ENCODE measurements around the gene WDR64.

WDR64 gene

DNA sequence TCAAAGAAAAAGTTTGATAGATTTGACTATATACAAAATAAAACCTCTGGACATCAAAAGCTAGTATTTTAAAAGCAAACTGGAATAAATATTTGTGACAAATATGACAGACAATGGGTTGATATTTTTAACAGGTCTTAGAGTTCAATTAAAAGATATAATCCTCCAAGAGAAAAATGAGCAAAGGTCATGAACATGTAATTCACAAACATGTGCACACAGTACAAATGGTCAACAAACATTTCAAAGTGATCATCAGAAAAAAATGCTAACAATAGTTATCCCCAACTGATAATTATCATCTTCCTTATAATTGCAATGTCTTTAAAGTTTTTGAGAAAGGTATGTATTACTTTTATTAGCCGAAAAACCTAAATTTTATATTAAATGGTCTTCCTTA, 32.0 kb downstream of the WDR64 start:
- H3K4me3 ChIP-seq (ENCODE audit: low read depth, low read length), result no peak overlapping the region
- peaks cover 4% of the 10 kb centered on the region; the same call in 1 of the 2 replicates for H3K4me1 ChIP-seq (ENCODE audit: control insufficient read depth, insufficient read depth, low read length)
- no peaks in the 10 kb centered on the region for H3K9me3 ChIP-seq (ENCODE audit: control insufficient read depth, insufficient read depth, low read depth, low read length)
- H3K36me3 ChIP-seq (ENCODE audit: control insufficient read depth, insufficient read depth, low read length), result no peaks in the 10 kb centered on the region
- H3K27me3 ChIP-seq (ENCODE audit: control insufficient read depth, insufficient read depth, low read length), result no peaks in the 10 kb centered on the region
- H3K9ac ChIP-seq (ENCODE audit: low read length), result no peak overlapping the region
- no peak overlapping the region for H3K27ac ChIP-seq (ENCODE audit: low read depth, low read length)

DNA sequence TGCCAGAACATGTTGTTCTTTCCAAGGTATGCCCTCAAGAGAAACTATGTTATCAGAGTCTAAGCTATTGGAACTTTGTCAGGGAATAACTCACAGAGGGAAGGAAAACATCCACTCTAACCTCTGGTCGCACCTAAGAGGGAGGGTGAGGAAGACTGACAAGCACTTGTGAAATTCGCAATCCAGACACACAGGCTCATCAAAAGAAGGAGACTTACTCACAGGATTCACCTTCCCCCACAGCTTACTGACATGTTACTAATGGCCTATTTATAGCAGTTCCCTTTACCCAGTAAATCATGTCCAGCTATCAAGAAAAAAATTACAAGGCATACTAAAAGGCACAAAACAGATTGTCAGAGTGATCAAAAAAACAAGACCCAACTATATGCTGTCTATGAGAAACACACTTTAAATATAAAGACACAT, 36.9 kb downstream of the WDR64 start:
- no peaks in the 10 kb centered on the region for H3K36me3 ChIP-seq (ENCODE audit: control insufficient read depth, insufficient read depth, low read length)

DNA sequence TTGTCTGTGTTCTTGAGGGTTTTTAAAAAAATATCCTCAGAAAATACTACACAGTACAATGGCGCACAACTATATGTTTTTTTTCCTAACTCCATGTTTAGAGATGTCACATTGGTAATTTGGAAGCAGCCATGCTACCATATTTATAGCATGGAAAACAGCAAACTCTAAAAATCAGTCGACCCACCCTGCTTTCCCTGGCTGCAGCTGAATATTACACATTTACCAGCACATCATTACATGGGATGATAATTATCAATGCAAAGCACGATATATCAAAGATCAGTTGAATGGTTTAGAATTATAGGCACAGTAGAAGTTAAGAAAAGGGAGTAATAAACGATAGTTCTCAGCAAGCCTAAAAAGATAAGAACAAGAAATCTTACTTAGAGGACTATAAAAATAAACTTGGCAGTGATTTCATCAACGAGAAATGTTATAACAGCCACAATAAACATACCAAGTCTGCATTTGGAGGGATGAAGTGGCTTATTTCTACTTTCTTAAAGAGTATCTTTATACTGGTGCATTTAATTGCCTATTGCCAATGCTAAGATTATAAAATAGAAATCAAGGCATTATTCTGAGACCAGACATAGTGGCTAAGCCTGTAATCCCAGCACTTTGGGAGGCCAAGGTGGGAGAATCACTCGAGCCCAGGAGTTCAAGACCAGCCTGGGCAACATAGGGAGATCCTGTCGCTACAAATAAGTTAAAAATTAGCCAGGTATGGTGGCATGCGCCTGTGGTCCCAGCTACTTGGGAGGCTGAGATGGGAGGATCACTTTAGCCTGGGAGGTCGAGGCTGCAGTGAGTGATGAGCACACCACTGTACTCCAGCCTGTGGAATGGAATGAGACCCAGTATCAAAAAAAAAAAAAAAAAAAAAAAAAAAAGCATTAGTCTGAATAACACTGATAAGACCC, 43.4 kb downstream of the WDR64 start:
- no peak overlapping the region for H3K9ac ChIP-seq (ENCODE audit: low read length)
- no peaks in the 10 kb centered on the region for H3K27me3 ChIP-seq (ENCODE audit: control insufficient read depth, insufficient read depth, low read length)
- no peaks in the 10 kb centered on the region for H3K4me1 ChIP-seq (ENCODE audit: control insufficient read depth, insufficient read depth, low read length)
- no peak overlapping the region for H3K4me3 ChIP-seq (ENCODE audit: low read depth, low read length)
- no peaks in the 10 kb centered on the region for H3K36me3 ChIP-seq (ENCODE audit: control insufficient read depth, insufficient read depth, low read length)
- H3K9me3 ChIP-seq (ENCODE audit: control insufficient read depth, insufficient read depth, low read depth, low read length), result no peaks in the 10 kb centered on the region
- H3K27ac ChIP-seq (ENCODE audit: low read depth, low read length), result no peak overlapping the region

More for the DNA sequence above, 36.9 kb downstream of the WDR64 start:
- Histone ChIP-seq H3K4me3 (ENCODE audit: low read depth, low read length) (no peak overlapping the region), H3K9ac (ENCODE audit: low read length) (no peak overlapping the region), H3K27ac (ENCODE audit: low read depth, low read length) (no peak overlapping the region; the same call in 1 of the 2 replicates), H3K9me3 (ENCODE audit: control insufficient read depth, insufficient read depth, low read depth, low read length) (no peaks in the 10 kb centered on the region), H3K4me1 (ENCODE audit: control insufficient read depth, insufficient read depth, low read length) (peaks cover 8% of the 10 kb centered on the region; the same call in 1 of the 2 replicates), H3K27me3 (ENCODE audit: control insufficient read depth, insufficient read depth, low read length) (no peaks in the 10 kb centered on the region)

DNA sequence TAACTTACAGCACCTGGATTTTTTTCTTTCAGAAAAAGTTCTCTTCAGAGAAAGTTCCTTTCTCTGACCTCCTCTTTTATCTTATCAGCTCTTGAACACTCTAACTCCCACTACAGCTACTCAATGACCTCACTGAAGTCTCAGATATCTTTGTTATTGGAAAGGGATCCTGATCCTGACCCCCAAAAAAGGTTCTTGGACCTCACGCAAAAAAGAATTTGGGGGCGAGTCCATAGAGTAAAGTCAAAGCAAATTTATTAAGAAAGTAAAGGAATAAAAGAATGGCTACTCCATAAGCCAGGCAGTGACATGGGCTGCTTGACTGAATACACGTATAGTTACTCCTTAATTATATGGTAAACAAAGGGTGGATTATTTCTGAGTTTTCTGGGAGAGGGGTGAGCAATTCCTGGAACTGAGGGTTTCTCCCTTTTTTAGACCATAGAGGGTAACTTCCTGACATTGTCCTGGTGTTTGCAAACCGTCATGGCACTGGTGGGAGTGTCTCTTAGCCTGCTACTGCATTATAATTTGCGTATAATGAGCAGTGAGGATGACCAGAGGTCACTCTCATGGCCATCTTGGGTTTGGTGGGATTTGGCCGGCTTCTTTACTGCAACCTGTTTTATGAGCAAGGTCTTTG, 44.2 kb downstream of the WDR64 start:
- Histone ChIP-seq H3K4me1 (ENCODE audit: control insufficient read depth, insufficient read depth, low read length) (no peaks in the 10 kb centered on the region), H3K9ac (ENCODE audit: low read length) (no peak overlapping the region), H3K27me3 (ENCODE audit: control insufficient read depth, insufficient read depth, low read length) (no peaks in the 10 kb centered on the region)

DNA sequence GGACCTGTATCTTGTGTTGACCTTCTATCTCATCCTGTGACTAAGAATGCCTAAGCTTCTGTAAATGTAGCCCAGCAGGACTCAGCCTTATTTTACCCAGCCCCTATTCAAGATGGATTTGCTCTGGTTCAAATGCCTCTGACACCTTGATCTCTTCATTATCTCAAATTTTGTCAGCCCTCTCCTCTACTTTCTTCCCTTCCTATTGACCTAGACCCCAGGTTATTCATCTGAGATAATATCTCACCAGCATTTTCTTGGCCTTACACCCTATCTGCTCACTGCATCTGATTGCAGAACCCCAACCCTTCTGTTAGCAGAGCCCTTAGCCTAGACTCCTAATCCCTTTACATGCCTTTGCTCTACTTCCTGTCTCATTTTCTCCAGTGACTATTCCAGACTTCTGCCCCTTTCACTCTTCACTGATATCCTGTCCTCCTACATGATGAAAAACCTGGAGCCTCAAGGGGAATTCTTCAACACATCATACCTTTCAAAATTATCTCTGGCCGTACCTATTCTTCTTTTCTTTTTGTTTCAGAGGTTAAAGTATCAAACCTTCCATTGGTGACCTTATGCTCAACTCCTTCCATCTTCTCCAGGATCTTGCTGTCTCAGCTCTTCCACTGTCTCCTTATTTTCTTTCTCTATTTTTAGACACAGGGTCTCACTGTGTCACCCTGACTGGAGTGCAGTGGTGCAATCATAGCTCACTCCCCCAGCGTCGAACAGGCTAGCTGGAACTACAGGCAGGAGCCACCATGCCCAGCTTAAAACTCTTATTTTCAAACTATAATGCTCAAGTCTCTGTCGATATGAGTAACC, 44.9 kb downstream of the WDR64 start:
- H3K9me3 ChIP-seq (ENCODE audit: control insufficient read depth, insufficient read depth, low read depth, low read length), result no peaks in the 10 kb centered on the region
- no peaks in the 10 kb centered on the region for H3K4me1 ChIP-seq (ENCODE audit: control insufficient read depth, insufficient read depth, low read length)
- H3K9ac ChIP-seq (ENCODE audit: low read length), result no peak overlapping the region
- no peak overlapping the region for H3K27ac ChIP-seq (ENCODE audit: low read depth, low read length)
- no peaks in the 10 kb centered on the region for H3K36me3 ChIP-seq (ENCODE audit: control insufficient read depth, insufficient read depth, low read length)
- no peak overlapping the region for H3K4me3 ChIP-seq (ENCODE audit: low read depth, low read length)
- no peaks in the 10 kb centered on the region for H3K27me3 ChIP-seq (ENCODE audit: control insufficient read depth, insufficient read depth, low read length)

More for the DNA sequence above, 44.2 kb downstream of the WDR64 start:
- Histone ChIP-seq H3K36me3 (ENCODE audit: control insufficient read depth, insufficient read depth, low read length) (no peaks in the 10 kb centered on the region), H3K4me3 (ENCODE audit: low read depth, low read length) (no peak overlapping the region), H3K9me3 (ENCODE audit: control insufficient read depth, insufficient read depth, low read depth, low read length) (no peaks in the 10 kb centered on the region), H3K27ac (ENCODE audit: low read depth, low read length) (no peak overlapping the region)

DNA sequence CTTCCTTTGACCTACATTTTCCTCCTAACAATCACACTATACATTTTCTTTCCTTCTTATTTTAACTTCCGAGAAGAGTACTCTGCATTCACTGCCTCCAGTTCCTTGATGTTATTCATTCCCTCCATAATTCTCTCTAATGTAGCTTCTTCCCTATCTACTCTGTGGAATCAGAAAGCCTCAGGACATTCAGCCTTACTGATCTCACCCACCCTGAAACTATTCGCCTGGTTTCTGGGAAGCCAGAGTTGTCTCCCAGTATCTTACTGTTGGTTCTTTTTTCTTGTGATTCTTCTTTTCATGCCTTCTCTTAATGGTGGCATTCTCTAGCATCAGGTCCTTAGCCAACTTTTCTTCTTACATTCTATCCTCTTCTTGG, 45.5 kb downstream of the WDR64 start:
- H3K27ac ChIP-seq (ENCODE audit: low read depth, low read length), result no peak overlapping the region

DNA sequence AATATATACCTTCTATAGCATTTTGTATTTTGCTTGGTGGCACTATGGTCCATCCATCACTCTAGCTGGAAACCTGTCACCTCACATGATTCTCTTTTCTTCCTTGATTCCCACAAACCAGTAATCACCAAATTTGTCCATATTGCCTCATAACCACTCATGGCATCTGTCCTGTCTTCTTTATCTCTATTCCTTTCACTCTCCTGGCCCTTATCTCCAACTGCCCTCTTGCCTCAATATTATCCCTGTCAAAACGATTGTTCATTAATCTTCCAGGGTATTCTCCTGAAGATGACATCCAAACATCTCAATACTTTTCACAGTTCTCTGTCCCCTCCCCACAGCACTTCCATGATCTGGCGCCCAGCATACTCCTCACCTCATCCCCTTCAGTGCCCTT, 46.1 kb downstream of the WDR64 start:
- no peak overlapping the region for H3K9ac ChIP-seq (ENCODE audit: low read length)
- H3K27ac ChIP-seq (ENCODE audit: low read depth, low read length), result no peak overlapping the region
- no peaks in the 10 kb centered on the region for H3K27me3 ChIP-seq (ENCODE audit: control insufficient read depth, insufficient read depth, low read length)
- H3K9me3 ChIP-seq (ENCODE audit: control insufficient read depth, insufficient read depth, low read depth, low read length), result no peaks in the 10 kb centered on the region
- H3K36me3 ChIP-seq (ENCODE audit: control insufficient read depth, insufficient read depth, low read length), result no peaks in the 10 kb centered on the region
- H3K4me3 ChIP-seq (ENCODE audit: low read depth, low read length), result no peak overlapping the region
- H3K4me1 ChIP-seq (ENCODE audit: control insufficient read depth, insufficient read depth, low read length), result no peaks in the 10 kb centered on the region

More for the DNA sequence above, 45.5 kb downstream of the WDR64 start:
- no peaks in the 10 kb centered on the region for H3K36me3 ChIP-seq (ENCODE audit: control insufficient read depth, insufficient read depth, low read length)
- H3K9ac ChIP-seq (ENCODE audit: low read length), result no peak overlapping the region
- H3K4me3 ChIP-seq (ENCODE audit: low read depth, low read length), result no peak overlapping the region
- H3K27me3 ChIP-seq (ENCODE audit: control insufficient read depth, insufficient read depth, low read length), result no peaks in the 10 kb centered on the region
- H3K4me1 ChIP-seq (ENCODE audit: control insufficient read depth, insufficient read depth, low read length), result no peaks in the 10 kb centered on the region
- no peaks in the 10 kb centered on the region for H3K9me3 ChIP-seq (ENCODE audit: control insufficient read depth, insufficient read depth, low read depth, low read length)

DNA sequence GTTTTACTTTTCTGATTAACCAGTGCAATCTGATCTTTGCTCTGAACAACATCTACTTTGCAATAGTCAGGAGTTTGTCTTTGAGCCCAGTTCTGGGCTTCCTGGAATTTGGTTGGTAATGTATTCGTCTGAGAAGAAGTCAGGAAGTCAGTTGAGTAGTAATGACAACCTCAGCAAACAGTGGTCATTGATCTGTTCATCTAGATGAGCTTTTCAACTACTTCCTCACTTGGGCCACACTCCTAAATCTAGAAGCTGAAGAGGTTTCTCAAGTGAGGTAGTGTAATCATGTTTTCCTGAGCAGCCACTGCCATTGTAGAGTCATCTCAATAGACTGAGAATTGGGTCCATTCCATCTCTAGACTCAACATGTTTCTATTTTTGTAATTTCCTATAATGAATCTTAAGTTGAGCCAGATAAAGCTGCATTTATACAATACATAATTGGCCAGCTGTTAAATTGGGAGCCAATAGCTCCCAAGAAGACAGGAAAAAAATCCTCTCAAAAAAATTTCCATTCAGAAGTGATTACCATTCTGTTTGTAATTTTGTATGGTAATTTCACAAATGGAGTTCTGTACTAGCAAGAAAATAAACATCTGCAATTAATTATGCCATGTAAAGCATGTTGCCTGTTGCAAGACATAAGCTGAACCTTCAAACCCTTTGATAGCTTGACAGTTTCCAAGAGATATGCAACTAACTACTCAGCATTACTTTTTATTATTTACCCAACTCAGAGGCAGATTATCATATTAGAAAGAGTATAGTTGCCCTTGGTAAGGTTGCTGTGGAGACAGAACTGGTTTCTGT, 49.6 kb downstream of the WDR64 start:
- H3K36me3 ChIP-seq (ENCODE audit: control insufficient read depth, insufficient read depth, low read length), result no peaks in the 10 kb centered on the region
- no peak overlapping the region for H3K9ac ChIP-seq (ENCODE audit: low read length)
- H3K27me3 ChIP-seq (ENCODE audit: control insufficient read depth, insufficient read depth, low read length), result no peaks in the 10 kb centered on the region
- no peak overlapping the region for H3K27ac ChIP-seq (ENCODE audit: low read depth, low read length)
- no peak overlapping the region for H3K4me3 ChIP-seq (ENCODE audit: low read depth, low read length)
- no peaks in the 10 kb centered on the region for H3K4me1 ChIP-seq (ENCODE audit: control insufficient read depth, insufficient read depth, low read length)
- no peaks in the 10 kb centered on the region for H3K9me3 ChIP-seq (ENCODE audit: control insufficient read depth, insufficient read depth, low read depth, low read length)

DNA sequence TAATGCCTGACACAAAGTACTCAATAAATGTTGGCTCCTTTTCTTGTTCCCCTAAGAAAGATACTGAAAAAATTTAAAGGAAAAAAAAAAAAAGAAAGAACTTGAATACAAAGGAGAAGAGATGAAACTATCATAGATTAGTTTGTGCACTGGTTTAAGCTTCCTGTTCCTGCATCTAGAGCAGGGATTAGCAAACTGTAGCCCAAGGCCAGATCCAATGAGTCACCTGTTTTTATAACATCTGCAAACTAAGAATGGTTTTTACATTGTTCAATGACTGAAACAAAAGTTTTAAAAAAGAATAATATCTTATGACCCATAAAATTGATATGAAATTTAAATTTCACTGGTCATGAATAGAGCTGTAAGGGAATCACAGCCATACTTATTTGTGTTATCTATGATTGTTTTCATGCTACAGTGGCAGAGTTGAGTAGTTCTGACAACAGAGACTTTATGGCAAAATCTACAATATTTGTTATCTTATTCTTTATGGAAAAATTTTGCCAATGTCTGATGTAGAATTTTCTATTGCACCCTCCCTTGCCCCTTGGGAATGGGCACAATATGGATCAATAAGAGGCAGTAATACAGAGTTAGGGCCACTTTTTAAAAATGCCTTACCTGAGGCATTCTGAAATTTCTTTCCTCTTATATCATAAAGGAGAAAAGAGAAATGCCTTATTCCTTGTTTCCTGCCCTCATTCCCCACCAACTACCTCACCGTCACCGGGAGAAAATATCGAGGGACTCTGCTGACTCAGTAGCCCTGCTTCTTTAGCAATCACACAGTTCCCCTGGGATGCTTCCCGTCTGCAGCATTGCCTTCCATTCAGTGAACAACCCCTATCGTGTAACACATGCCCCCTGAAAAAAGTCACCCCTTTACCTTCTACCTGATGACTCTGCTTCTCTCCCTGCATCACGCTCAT, 50.6 kb downstream of the WDR64 start:
- Histone ChIP-seq H3K9me3 (ENCODE audit: control insufficient read depth, insufficient read depth, low read depth, low read length) (no peaks in the 10 kb centered on the region), H3K9ac (ENCODE audit: low read length) (no peak overlapping the region), H3K4me1 (ENCODE audit: control insufficient read depth, insufficient read depth, low read length) (no peaks in the 10 kb centered on the region), H3K4me3 (ENCODE audit: low read depth, low read length) (no peak overlapping the region), H3K36me3 (ENCODE audit: control insufficient read depth, insufficient read depth, low read length) (no peaks in the 10 kb centered on the region), H3K27me3 (ENCODE audit: control insufficient read depth, insufficient read depth, low read length) (no peaks in the 10 kb centered on the region), H3K27ac (ENCODE audit: low read depth, low read length) (no peak overlapping the region)
